ENCODE measurements around the gene NHEJ1. TPM values are rescaled to one million over a fixed set of nuclear protein-coding genes. Genes with fewer than 3 reads are reported as not detected.

NHEJ1 gene
- polyA plus RNA-seq, 1 of the 3 experiments (the other 2 are of a cell fraction): 16.3 TPM

GRCh38 chr2:219182331-219183150, 21.9 kb upstream of the NHEJ1 start:
- peaks cover 50 to 52% of the 10 kb centered on the region in 2 experiments for H3K36me3 ChIP-seq (replicated peaks in 1 of 2; ENCODE audit: control insufficient read depth in 1 of 2, insufficient read depth in 2 of 2, low read length in 1 of 2)
- ChIA-PET POLR2A (no interaction called here), CTCF (interaction anchor here (1.2 to 4.1 kb wide), 4 partner anchors 10 to 113 kb away, joined by 3 to 12 read pairs (median 6); partner anchors contain the start of gene NHEJ1)
- no peak overlapping the region for H3K9ac ChIP-seq
- H3F3A ChIP-seq (replicated peaks; ENCODE audit: insufficient read depth): peaks cover 15% of the 10 kb centered on the region
- H4K20me1 ChIP-seq (ENCODE audit: insufficient read depth): peaks cover 10% of the 10 kb centered on the region
- H3K27ac ChIP-seq (ENCODE audit: low read depth in 2 of 2, low read length in 1 of 2): no peak overlapping the region
- no peak for DNase-seq
- H3K79me2 ChIP-seq (ENCODE audit: insufficient read depth): peaks cover 27% of the 10 kb centered on the region
- H3K27me3 ChIP-seq (ENCODE audit: insufficient read depth): no peaks in the 10 kb centered on the region
- H3K4me1 ChIP-seq (ENCODE audit: control insufficient read depth in 1 of 2, insufficient read depth in 2 of 2, low read depth in 1 of 2, low read length in 1 of 2): peaks cover 0 to 9% of the 10 kb centered on the region in 2 experiments; a peak in 2 of 4 replicates
- H3K9me3 ChIP-seq: no peaks in the 10 kb centered on the region
- 82% methylated on average over 5 of the region's 8 CpGs for WGBS (ENCODE audit: low lambda C conversion rate)
- no peak overlapping the region for H3K4me2 ChIP-seq
- TF ChIP-seq PBX3 (IDR thresholded peaks at IDR 0.05) (no peak), SIN3A (IDR thresholded peaks at IDR 0.05; ENCODE audit: borderline replicate concordance, low read depth, low read length) (no peak), IRF3 (IDR thresholded peaks at IDR 0.05; ENCODE audit: low read depth, low read length) (no peak), RCOR1 (IDR thresholded peaks at IDR 0.05; ENCODE audit: low read length) (no peak), RAD21 (IDR thresholded peaks at IDR 0.05; ENCODE audit: low read length) (no peak), FOXM1 (IDR thresholded peaks at IDR 0.05; ENCODE audit: low read depth) (no peak), JUND (IDR thresholded peaks at IDR 0.05) (no peak), MXI1 (IDR thresholded peaks at IDR 0.05; ENCODE audit: low read depth, low read length) (no peak), POLR2AphosphoS5 (IDR thresholded peaks at IDR 0.05; ENCODE audit: low read depth, low read length) (no peak), MEF2A (IDR thresholded peaks at IDR 0.05; ENCODE audit: borderline replicate concordance, low read depth) (no peak), TEAD4 (IDR thresholded peaks at IDR 0.05; ENCODE audit: borderline replicate concordance, insufficient read depth) (no peak), FOXJ3 (CRISPR knock-in tag; IDR thresholded peaks at IDR 0.05) (no peak), SMC3 (IDR thresholded peaks at IDR 0.05; ENCODE audit: low read depth, low read length) (no peak), EP300 (IDR thresholded peaks at IDR 0.05; ENCODE audit: borderline replicate concordance in 1 of 2, low read depth in 1 of 2, low read length in 1 of 2) (no peak), ELF1 (IDR thresholded peaks at IDR 0.05) (no peak), USF2 (IDR thresholded peaks at IDR 0.05; ENCODE audit: borderline replicate concordance, low read depth, low read length) (no peak), CTCF (IDR thresholded peaks at IDR 0.05) (no peak), EZH2phosphoT487 (IDR thresholded peaks at IDR 0.05; ENCODE audit: borderline replicate concordance, low read depth) (no peak), TAF1 (IDR thresholded peaks at IDR 0.05; ENCODE audit: borderline replicate concordance, low read depth, low read length) (no peak), GATA2 (CRISPR knock-in tag; IDR thresholded peaks at IDR 0.05) (no peak)
- no peak overlapping the region for H2AFZ ChIP-seq (ENCODE audit: low read depth)
- H3K9me2 ChIP-seq: no peaks in the 10 kb centered on the region
- H3K4me3 ChIP-seq (ENCODE audit: low read depth in 2 of 2, low read length in 1 of 2): no peak overlapping the region
